PC-9 (cell line): Measurements from ENCODE around the gene GH2.

Experiments used
- EZH2 ChIP-seq: fragments of 200-600 bp; sonication (generic); IDR thresholded peaks from 2 replicates; pipeline ENCODE4 v1.8.0; 2017; ENCODE audit warnings: antibody characterized with exemption, low read depth
- TF ChIP-seq, protein P1 (sequence below): fragments of 200-600 bp; sonication (generic); conservative IDR thresholded peaks from 2 replicates; pipeline ENCODE4 v1.6.1; 2017; ENCODE audit warnings: mixed run types, antibody characterized with exemption, mild to moderate bottlenecking, moderate library complexity

- TF ChIP-seq, protein P1, sequence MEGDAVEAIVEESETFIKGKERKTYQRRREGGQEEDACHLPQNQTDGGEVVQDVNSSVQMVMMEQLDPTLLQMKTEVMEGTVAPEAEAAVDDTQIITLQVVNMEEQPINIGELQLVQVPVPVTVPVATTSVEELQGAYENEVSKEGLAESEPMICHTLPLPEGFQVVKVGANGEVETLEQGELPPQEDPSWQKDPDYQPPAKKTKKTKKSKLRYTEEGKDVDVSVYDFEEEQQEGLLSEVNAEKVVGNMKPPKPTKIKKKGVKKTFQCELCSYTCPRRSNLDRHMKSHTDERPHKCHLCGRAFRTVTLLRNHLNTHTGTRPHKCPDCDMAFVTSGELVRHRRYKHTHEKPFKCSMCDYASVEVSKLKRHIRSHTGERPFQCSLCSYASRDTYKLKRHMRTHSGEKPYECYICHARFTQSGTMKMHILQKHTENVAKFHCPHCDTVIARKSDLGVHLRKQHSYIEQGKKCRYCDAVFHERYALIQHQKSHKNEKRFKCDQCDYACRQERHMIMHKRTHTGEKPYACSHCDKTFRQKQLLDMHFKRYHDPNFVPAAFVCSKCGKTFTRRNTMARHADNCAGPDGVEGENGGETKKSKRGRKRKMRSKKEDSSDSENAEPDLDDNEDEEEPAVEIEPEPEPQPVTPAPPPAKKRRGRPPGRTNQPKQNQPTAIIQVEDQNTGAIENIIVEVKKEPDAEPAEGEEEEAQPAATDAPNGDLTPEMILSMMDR, result no peak
- no peak for TF ChIP-seq EZH2
Measured at GRCh38 chr17:63930951-63931575, 49.3 kb upstream of the GH2 start.
